Measurements from ENCODE around the gene PARK7.
A peak's percentile ranks its signal among the peaks of the same experiment; 100 is the strongest.
"Not testable (repeated sequence)": the region's sequence is repeated elsewhere in the genome, so short reads cannot be mapped to it uniquely, and the experiment has no call there.

Gene PARK7

GRCh38 chr1:7962014-7962335 is 464 bp downstream of the PARK7 start:
- Histone ChIP-seq H3K27me3 (ENCODE audit: low read length) (no peaks in the 10 kb centered on the region), H2AFZ (ENCODE audit: low read depth, low read length, severe bottlenecking) (peak overlapping the region; percentile 44), H3K4me3 (ENCODE audit: insufficient read depth, low read length, poor library complexity, severe bottlenecking) (peak overlapping the region; percentile 95), H3K79me2 (ENCODE audit: insufficient read depth, low read length) (peaks cover 61% of the 10 kb centered on the region), H4K20me1 (ENCODE audit: low read depth, low read length) (no peaks in the 10 kb centered on the region), H3F3A (ENCODE audit: insufficient read depth) (no peaks in the 10 kb centered on the region), H3K9me2 (replicated peaks; ENCODE audit: insufficient read depth, low read length) (no peaks in the 10 kb centered on the region), H3K27ac (ENCODE audit: low read depth, low read length) (peak overlapping the region; percentile 64), H3K9ac (ENCODE audit: low read length) (peak overlapping the region; percentile 90), H3K4me2 (ENCODE audit: low read depth, low read length, poor library complexity, severe bottlenecking) (peak overlapping the region; percentile 87), H3K36me3 (ENCODE audit: low read length) (peaks cover 11% of the 10 kb centered on the region; the same call in 1 of the 2 replicates), H3K9me3 (ENCODE audit: insufficient read depth, low read length) (no peaks in the 10 kb centered on the region)
- TF ChIP-seq, protein P1, sequence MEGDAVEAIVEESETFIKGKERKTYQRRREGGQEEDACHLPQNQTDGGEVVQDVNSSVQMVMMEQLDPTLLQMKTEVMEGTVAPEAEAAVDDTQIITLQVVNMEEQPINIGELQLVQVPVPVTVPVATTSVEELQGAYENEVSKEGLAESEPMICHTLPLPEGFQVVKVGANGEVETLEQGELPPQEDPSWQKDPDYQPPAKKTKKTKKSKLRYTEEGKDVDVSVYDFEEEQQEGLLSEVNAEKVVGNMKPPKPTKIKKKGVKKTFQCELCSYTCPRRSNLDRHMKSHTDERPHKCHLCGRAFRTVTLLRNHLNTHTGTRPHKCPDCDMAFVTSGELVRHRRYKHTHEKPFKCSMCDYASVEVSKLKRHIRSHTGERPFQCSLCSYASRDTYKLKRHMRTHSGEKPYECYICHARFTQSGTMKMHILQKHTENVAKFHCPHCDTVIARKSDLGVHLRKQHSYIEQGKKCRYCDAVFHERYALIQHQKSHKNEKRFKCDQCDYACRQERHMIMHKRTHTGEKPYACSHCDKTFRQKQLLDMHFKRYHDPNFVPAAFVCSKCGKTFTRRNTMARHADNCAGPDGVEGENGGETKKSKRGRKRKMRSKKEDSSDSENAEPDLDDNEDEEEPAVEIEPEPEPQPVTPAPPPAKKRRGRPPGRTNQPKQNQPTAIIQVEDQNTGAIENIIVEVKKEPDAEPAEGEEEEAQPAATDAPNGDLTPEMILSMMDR (IDR thresholded peaks at IDR 0.05; ENCODE audit: insufficient read depth, low read length, poor library complexity, severe bottlenecking), result no peak
- TF ChIP-seq EZH2phosphoT487 (conservative IDR thresholded peaks at IDR 0.05; ENCODE audit: low read length), result no peak

DNA sequence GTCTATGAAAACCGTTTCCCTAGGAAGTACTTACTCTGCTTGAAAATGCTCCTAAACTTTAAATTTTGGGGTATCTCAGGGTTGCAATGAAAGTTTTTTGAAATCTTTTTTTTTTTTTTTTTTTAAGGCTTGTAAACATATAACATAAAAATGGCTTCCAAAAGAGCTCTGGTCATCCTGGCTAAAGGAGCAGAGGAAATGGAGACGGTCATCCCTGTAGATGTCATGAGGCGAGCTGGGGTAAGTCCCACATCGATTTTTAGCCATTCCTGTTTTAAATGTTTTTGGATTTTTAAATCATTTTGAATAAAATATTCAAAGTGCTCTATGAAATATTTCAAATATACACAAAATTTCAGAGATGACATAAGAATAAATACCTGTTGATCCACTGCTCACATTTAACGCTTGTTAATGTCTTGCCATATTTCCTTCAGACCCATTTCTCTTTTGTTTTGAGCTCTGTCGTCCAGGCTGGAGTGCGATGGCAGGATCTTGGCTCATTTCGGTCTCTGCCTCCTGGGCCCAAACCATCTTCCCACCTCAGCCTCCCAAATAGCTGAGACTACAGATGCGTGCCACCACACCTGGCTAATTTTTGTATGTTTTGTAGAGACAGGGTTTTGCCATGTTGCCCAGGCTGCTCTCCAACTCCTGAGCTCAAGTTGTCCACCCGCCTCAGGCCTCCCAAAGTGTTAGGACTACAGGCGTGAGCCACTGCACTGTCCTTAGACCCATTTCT is 1.3 kb downstream of the PARK7 start:
- peak overlapping the region; percentile 64; the same call in 1 of the 2 replicates for H3K27ac ChIP-seq (ENCODE audit: low read depth, low read length)

GRCh38 chr1:7963378-7963730 is 1.8 kb downstream of the PARK7 start:
- H2AFZ ChIP-seq (ENCODE audit: low read depth, low read length, severe bottlenecking); H3K9me2 ChIP-seq (replicated peaks; ENCODE audit: insufficient read depth, low read length); H3K27me3 ChIP-seq (ENCODE audit: low read length); H3K9me3 ChIP-seq (ENCODE audit: insufficient read depth, low read length); H4K20me1 ChIP-seq (ENCODE audit: low read depth, low read length); H3K4me3 ChIP-seq (ENCODE audit: insufficient read depth, low read length, poor library complexity, severe bottlenecking); H3F3A ChIP-seq (ENCODE audit: insufficient read depth); H3K27ac ChIP-seq (ENCODE audit: low read depth, low read length); H3K9ac ChIP-seq (ENCODE audit: low read length); H3K4me2 ChIP-seq (ENCODE audit: low read depth, low read length, poor library complexity, severe bottlenecking): not testable (repeated sequence)
- Histone ChIP-seq H3K36me3 (ENCODE audit: low read length) (peaks cover 12% of the 10 kb centered on the region; the same call in 1 of the 2 replicates), H3K79me2 (ENCODE audit: insufficient read depth, low read length) (peaks cover 71% of the 10 kb centered on the region)

More for the DNA sequence above, 1.3 kb downstream of the PARK7 start:
- H2AFZ ChIP-seq (ENCODE audit: low read depth, low read length, severe bottlenecking), result no peak overlapping the region
- no peak for TF ChIP-seq EZH2phosphoT487 (conservative IDR thresholded peaks at IDR 0.05; ENCODE audit: low read length)
- TF ChIP-seq, protein P1 (IDR thresholded peaks at IDR 0.05; ENCODE audit: insufficient read depth, low read length, poor library complexity, severe bottlenecking), result no peak
- H3K27me3 ChIP-seq (ENCODE audit: low read length), result no peaks in the 10 kb centered on the region
- H3K9me2 ChIP-seq (replicated peaks; ENCODE audit: insufficient read depth, low read length), result no peaks in the 10 kb centered on the region
- no peaks in the 10 kb centered on the region for H3K9me3 ChIP-seq (ENCODE audit: insufficient read depth, low read length)
- H3K4me2 ChIP-seq (ENCODE audit: low read depth, low read length, poor library complexity, severe bottlenecking), result peak overlapping the region; percentile 87
- H3F3A ChIP-seq (ENCODE audit: insufficient read depth), result no peaks in the 10 kb centered on the region
- peaks cover 69% of the 10 kb centered on the region for H3K79me2 ChIP-seq (ENCODE audit: insufficient read depth, low read length)
- peak overlapping the region; percentile 90 for H3K9ac ChIP-seq (ENCODE audit: low read length)
- H3K36me3 ChIP-seq (ENCODE audit: low read length), result peaks cover 12% of the 10 kb centered on the region; the same call in 1 of the 2 replicates
- H3K4me3 ChIP-seq (ENCODE audit: insufficient read depth, low read length, poor library complexity, severe bottlenecking), result peak overlapping the region; percentile 95
- no peaks in the 10 kb centered on the region for H4K20me1 ChIP-seq (ENCODE audit: low read depth, low read length)

DNA sequence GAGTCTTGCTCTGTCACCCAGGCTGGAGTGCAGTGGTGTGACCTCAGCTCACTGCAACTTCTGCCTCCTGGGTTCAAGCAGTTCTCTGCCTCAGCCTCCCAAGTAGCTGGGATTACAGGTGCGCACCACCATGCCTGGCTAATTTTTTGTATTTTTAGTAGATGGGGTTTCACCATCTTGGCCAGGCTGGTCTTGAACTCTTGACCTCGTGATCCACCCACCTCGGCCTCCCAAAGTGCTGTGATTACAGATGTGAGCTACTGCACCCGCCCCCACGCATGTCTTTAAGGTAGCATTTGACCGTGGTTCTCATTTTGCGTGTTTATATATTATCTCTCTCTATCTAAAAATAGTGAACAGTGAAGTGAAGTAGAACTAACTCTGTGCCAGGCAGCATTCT is 2.3 kb downstream of the PARK7 start:
- not testable (repeated sequence) for H3K9ac ChIP-seq (ENCODE audit: low read length); H3K27ac ChIP-seq (ENCODE audit: low read depth, low read length); H3K27me3 ChIP-seq (ENCODE audit: low read length); H2AFZ ChIP-seq (ENCODE audit: low read depth, low read length, severe bottlenecking); H3K9me2 ChIP-seq (replicated peaks; ENCODE audit: insufficient read depth, low read length); H3K9me3 ChIP-seq (ENCODE audit: insufficient read depth, low read length); H3K4me3 ChIP-seq (ENCODE audit: insufficient read depth, low read length, poor library complexity, severe bottlenecking); H4K20me1 ChIP-seq (ENCODE audit: low read depth, low read length); H3K4me2 ChIP-seq (ENCODE audit: low read depth, low read length, poor library complexity, severe bottlenecking); H3F3A ChIP-seq (ENCODE audit: insufficient read depth)
- peaks cover 14% of the 10 kb centered on the region for H3K36me3 ChIP-seq (ENCODE audit: low read length)
- H3K79me2 ChIP-seq (ENCODE audit: insufficient read depth, low read length), result peaks cover 75% of the 10 kb centered on the region

All from SU-DHL-6 (cell line).